MCF 10A (cell line): Measurements from ENCODE around the gene CTTN. TPM values are rescaled to one million over a fixed set of nuclear protein-coding genes. Genes with fewer than 3 reads are reported as not detected.

Experiments used
- BruUV-seq: library from RNA; stranded (reverse); fragments of 400-500 nt; replicated peaks from 2 replicates; lab custom pipeline; 2021; lab: Mats Ljungman, UMichigan
- CTCF ChIA-PET: fragments of 300-600 bp; sonication (Branson Sonifier 250); formaldehyde crosslinking; extraction: SDS; loops from one replicate; lab custom pipeline; 2021; ENCODE audit warnings: antibody characterized with exemption, inconsistent platforms; lab: Yijun Ruan, JAX
- POLR2A ChIA-PET: fragments of 300-600, 350-650 bp; sonication (Branson Sonifier 250); formaldehyde crosslinking; extraction: SDS; loops from one replicate; lab custom pipeline; 2020; ENCODE audit warnings: antibody characterized with exemption, inconsistent platforms; lab: Yijun Ruan, JAX
- DNase-seq: peaks from one replicate; pipeline ENCODE4 v3.0.0-alpha.2; 2018; ENCODE audit not compliant: unreplicated experiment
- H3K27ac Mint-ChIP-seq: one replicate; pipeline ENCODE4 v1.8.0; 2022; ENCODE audit warnings: mild to moderate bottlenecking, low read depth, mixed read lengths; ENCODE audit not compliant: unreplicated experiment
- H3K27me3 Mint-ChIP-seq: one replicate; pipeline ENCODE4 v1.8.0; 2022; ENCODE audit warnings: mixed read lengths; ENCODE audit not compliant: insufficient read depth, unreplicated experiment
- H3K36me3 Mint-ChIP-seq: one replicate; pipeline ENCODE4 v1.8.0; 2022; ENCODE audit warnings: mild to moderate bottlenecking, moderate library complexity, mixed read lengths; ENCODE audit not compliant: insufficient read depth, unreplicated experiment
- H3K4me1 Mint-ChIP-seq: one replicate; pipeline ENCODE4 v1.8.0; 2022; ENCODE audit warnings: mixed read lengths; ENCODE audit not compliant: insufficient read depth, unreplicated experiment
- H3K4me3 Mint-ChIP-seq: one replicate; pipeline ENCODE4 v1.8.0; 2022; ENCODE audit warnings: mild to moderate bottlenecking, moderate library complexity, mixed read lengths; ENCODE audit not compliant: unreplicated experiment
- H3K9me3 Mint-ChIP-seq: one replicate; pipeline ENCODE4 v1.8.0; 2022; ENCODE audit warnings: mixed read lengths; ENCODE audit not compliant: unreplicated experiment
- CTCF ChIP-seq: fragments of 200-600 bp; IDR thresholded peaks from one replicate; pipeline ENCODE4 v1.8.0; 2022; ENCODE audit warnings: antibody characterized with exemption, mild to moderate bottlenecking; ENCODE audit not compliant: unreplicated experiment
- intact Hi-C: fragments of 100-400 bp; cut with micrococcal nuclease; formaldehyde crosslinking; loops from 2 replicates; pipeline ENCODE4 v1.14.1; 2022
- total RNA-seq: library from RNA; stranded (reverse); gene quantifications from 2 replicates; pipeline ENCODE4 v1.2.3, GENCODE V29; 2022

Gene CTTN
- total RNA-seq, 1 experiment from 2014 or later, result 264 TPM

GRCh38 chr11:70455354-70455753 is 57.0 kb downstream of the CTTN start:
- Mint-ChIP-seq H3K9me3 (peaks cover 3% of the 10 kb centered on the region), H3K4me1 (no peaks in the 10 kb centered on the region), H3K27me3 (no peaks in the 10 kb centered on the region), H3K36me3 (no peaks in the 10 kb centered on the region), H3K27ac (no peak overlapping the region), H3K4me3 (no peak overlapping the region)
- ChIA-PET POLR2A (no interaction called here), CTCF (no interaction called here)
- intact Hi-C loops, result no loop called here
- no peak for DNase-seq
- no peak for TF ChIP-seq CTCF
- no TSS peak for BruUV-seq

GRCh38 chr11:70456921-70457532 is 58.7 kb downstream of the CTTN start:
- no peak for TF ChIP-seq CTCF
- intact Hi-C loops, result no loop called here
- no peaks in the 10 kb centered on the region for H3K9me3 Mint-ChIP-seq
- no peaks in the 10 kb centered on the region for H3K4me1 Mint-ChIP-seq
- BruUV-seq, result no TSS peak
- DNase-seq, result no peak
- H3K36me3 Mint-ChIP-seq, result no peaks in the 10 kb centered on the region
- POLR2A ChIA-PET, result no interaction called here
- no peak overlapping the region for H3K4me3 Mint-ChIP-seq
- H3K27me3 Mint-ChIP-seq, result no peaks in the 10 kb centered on the region
- CTCF ChIA-PET, result no interaction called here
- no peak overlapping the region for H3K27ac Mint-ChIP-seq

- no peak for TF ChIP-seq CTCF
- ChIA-PET POLR2A (no interaction called here), CTCF (interaction anchor here (0.7 to 1.3 kb wide), 2 partner anchors 8 to 1115 kb away, joined by 3 to 4 read pairs; no protein-coding TSS in a partner anchor)
- Mint-ChIP-seq H3K4me1 (no peaks in the 10 kb centered on the region), H3K27ac (no peak overlapping the region), H3K9me3 (no peaks in the 10 kb centered on the region), H3K36me3 (no peaks in the 10 kb centered on the region), H3K4me3 (no peak overlapping the region), H3K27me3 (no peaks in the 10 kb centered on the region)
- no peak for DNase-seq
- BruUV-seq, result no TSS peak
- intact Hi-C loops, result no loop called here
Observed at GRCh38 chr11:70458736-70459135, 60.4 kb downstream of the CTTN start.

- Mint-ChIP-seq H3K27ac (no peak overlapping the region), H3K9me3 (no peaks in the 10 kb centered on the region), H3K4me3 (no peak overlapping the region), H3K27me3 (no peaks in the 10 kb centered on the region), H3K36me3 (no peaks in the 10 kb centered on the region), H3K4me1 (no peaks in the 10 kb centered on the region)
- no peak for TF ChIP-seq CTCF
- intact Hi-C loops, result loop anchor here (10.0 kb wide), 1 partner anchor 995 kb away; the partner anchor contains the start of gene NADSYN1
- no peak for DNase-seq
- ChIA-PET CTCF (interaction anchor here (0.6 kb wide), 1 partner anchor 14 kb away, joined by 3 read pairs; no protein-coding TSS in a partner anchor), POLR2A (no interaction called here)
- no TSS peak for BruUV-seq
Observed at GRCh38 chr11:70460111-70460510, 61.8 kb downstream of the CTTN start.
